Measurements from ENCODE around the gene CLNK. TPM values are rescaled to one million over a fixed set of nuclear protein-coding genes. Genes with fewer than 3 reads are reported as not detected.

Gene CLNK
- total and polyA plus RNA-seq, 2 of the 8 experiments (the other 6 are each of a cell fraction or from before 2014, with no cell fraction given), result not detected

DNA sequence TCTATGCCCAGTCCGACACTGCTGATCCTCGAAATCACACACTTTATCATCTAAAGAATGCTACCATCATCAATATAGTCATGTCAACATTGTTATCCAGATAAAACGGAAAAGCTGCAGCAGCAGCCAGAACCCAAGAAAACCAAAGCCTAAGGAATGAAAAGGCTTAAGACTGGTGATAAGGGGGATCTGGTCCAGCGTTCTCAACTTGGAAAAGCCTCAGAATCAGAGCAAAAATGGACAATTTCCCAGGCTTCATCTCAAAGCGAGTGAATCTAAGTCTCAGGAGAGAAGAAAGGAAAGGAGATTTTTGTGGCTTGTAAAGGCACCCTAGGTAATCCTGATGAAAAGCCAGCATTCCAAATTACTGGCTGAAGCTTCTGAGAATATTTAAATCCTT is 235.6 kb downstream of the CLNK start:
- H3K14ac ChIP-seq (ENCODE audit: insufficient read length), result no peak overlapping the region
- CTCF ChIA-PET (ENCODE audit: partially characterized antibody), result interaction anchor here (0.7 to 1.7 kb wide), 2 partner anchors 88 to 470 kb away, joined by 3 to 4 read pairs; no protein-coding TSS in a partner anchor

More for the DNA sequence above, 235.6 kb downstream of the CLNK start:
- FAIRE-seq (no peak), DNase-seq (ENCODE audit: low read depth in 1 of 2, low spot score in 2 of 2) (no peak)
- Histone ChIP-seq H4K8ac (ENCODE audit: extremely low read depth, insufficient read depth, low read length) (no peak overlapping the region), H2BK15ac (ENCODE audit: low read length) (no peak overlapping the region), H3K27ac (ENCODE audit: low read depth, low read length) (no peak overlapping the region), H3K4me1 (replicated peaks in 1 of 4; ENCODE audit: control insufficient read depth in 3 of 4, insufficient read depth in 4 of 4, low read length in 3 of 4) (no peaks in the 10 kb centered on the region), H3K4me3 (ENCODE audit: extremely low read depth in 1 of 4, insufficient read depth in 2 of 4, low read depth in 3 of 4, low read length in 4 of 4) (no peak overlapping the region), H3K4ac (replicated peaks; ENCODE audit: insufficient read length, low read depth, low read length) (no peak overlapping the region), H4K91ac (replicated peaks; ENCODE audit: insufficient read length, low read length) (no peak overlapping the region), H3K23ac (ENCODE audit: insufficient read length) (no peak overlapping the region), H3K79me2 (ENCODE audit: control insufficient read depth in 1 of 2, insufficient read depth in 2 of 2, low read length in 2 of 2) (no peaks in the 10 kb centered on the region), H3K4me2 (ENCODE audit: insufficient read depth in 1 of 2, low read depth in 2 of 2, low read length in 2 of 2) (no peak overlapping the region), H3K9ac (replicated peaks in 1 of 4; ENCODE audit: extremely low read depth in 1 of 4, low read depth in 3 of 4, low read length in 3 of 4) (no peak overlapping the region), H4K20me1 (replicated peaks in 1 of 2; ENCODE audit: control insufficient read depth in 1 of 2, insufficient read depth in 2 of 2, low read length in 2 of 2) (peaks cover 0 to 1% of the 10 kb centered on the region in 2 experiments), H3K18ac (ENCODE audit: extremely low read depth, low read length) (no peak overlapping the region), H2BK12ac (ENCODE audit: low read depth, low read length) (no peak overlapping the region), H3K9me3 (ENCODE audit: insufficient read depth in 2 of 2, low read depth in 1 of 2, low read length in 1 of 2) (no peaks in the 10 kb centered on the region), H3K23me2 (ENCODE audit: low read depth, low read length) (no peaks in the 10 kb centered on the region), H2AFZ (ENCODE audit: low read length) (no peak overlapping the region), H2BK20ac (ENCODE audit: low read length) (no peak overlapping the region), H4K5ac (ENCODE audit: insufficient read length, low read depth, low read length) (no peak overlapping the region), H3K56ac (replicated peaks; ENCODE audit: insufficient read length, low read depth, low read length) (no peak overlapping the region), H2BK120ac (replicated peaks; ENCODE audit: low read depth, low read length) (no peak overlapping the region), H3K36me3 (ENCODE audit: control insufficient read depth in 2 of 4, insufficient read depth in 4 of 4, low read length in 3 of 4) (peaks cover 2 to 15% (median 6%) of the 10 kb centered on the region in 4 experiments; a peak in 7 of 8 replicates), H2AK5ac (ENCODE audit: low read depth, low read length) (no peak overlapping the region), H3K79me1 (ENCODE audit: low read depth, low read length) (no peaks in the 10 kb centered on the region), H2BK5ac (ENCODE audit: low read depth, low read length) (no peak overlapping the region), H3K27me3 (replicated peaks in 1 of 4; ENCODE audit: control insufficient read depth in 3 of 4, extremely low read depth in 1 of 4, insufficient read depth in 3 of 4, low read length in 3 of 4) (peaks cover 0 to 1% (median 0%) of the 10 kb centered on the region in 4 experiments; a peak in 1 of 7 replicates)
- TF ChIP-seq TEAD4 (IDR thresholded peaks at IDR 0.05; ENCODE audit: low read depth, low read length) (no peak), NRF1 (IDR thresholded peaks at IDR 0.05; ENCODE audit: low read depth, low read length) (no peak), BCL11A (IDR thresholded peaks at IDR 0.05; ENCODE audit: low read depth in 2 of 2, low read length in 2 of 2) (no peak), CEBPB (IDR thresholded peaks at IDR 0.05; ENCODE audit: low read depth, low read length) (no peak), SRF (IDR thresholded peaks at IDR 0.05; ENCODE audit: low read depth, low read length) (no peak), EZH2 (IDR thresholded peaks at IDR 0.05; ENCODE audit: low read depth, low read length, severe bottlenecking) (no peak), ZNF274 (IDR thresholded peaks at IDR 0.05; ENCODE audit: borderline replicate concordance, extremely low read depth, low read length) (no peak), CBX8 (IDR thresholded peaks at IDR 0.05; ENCODE audit: borderline replicate concordance, low read depth, low read length) (no peak), EGR1 (IDR thresholded peaks at IDR 0.05; ENCODE audit: borderline replicate concordance, low read depth, low read length) (no peak), FOSL1 (IDR thresholded peaks at IDR 0.05; ENCODE audit: insufficient read depth, low read depth, low read length) (no peak), GTF2F1 (IDR thresholded peaks at IDR 0.05; ENCODE audit: borderline replicate concordance, low read depth, low read length) (no peak), JUND (IDR thresholded peaks at IDR 0.05; ENCODE audit: low read length) (no peak), BACH1 (IDR thresholded peaks at IDR 0.05; ENCODE audit: low read length) (no peak)
- POLR2A ChIA-PET (ENCODE audit: partially characterized antibody), result no interaction called here
- WGBS, 2 experiments (ENCODE audit: extremely low coverage in 1 of 2, insufficient coverage in 1 of 2, insufficient read length in 1 of 2, insufficient replicate concordance in 2 of 2, low coverage in 1 of 2, low lambda C conversion rate in 2 of 2, missing lambda C conversion rate in 1 of 2), result 83% methylated on average over 5 of the region's 5 CpGs; no CpG with 5 or more reads in 1 of the 2 experiments
